SKM-1 treated with dmso at 0.1 percent for 144 hours (cell line): Measurements from ENCODE around the gene GNG2.

Experiments
- DNase-seq: peaks from one replicate; lab custom pipeline; 2025; ENCODE audit not compliant: unreplicated experiment; lab: John Stamatoyannopoulos, UW

GNG2 gene

DNA sequence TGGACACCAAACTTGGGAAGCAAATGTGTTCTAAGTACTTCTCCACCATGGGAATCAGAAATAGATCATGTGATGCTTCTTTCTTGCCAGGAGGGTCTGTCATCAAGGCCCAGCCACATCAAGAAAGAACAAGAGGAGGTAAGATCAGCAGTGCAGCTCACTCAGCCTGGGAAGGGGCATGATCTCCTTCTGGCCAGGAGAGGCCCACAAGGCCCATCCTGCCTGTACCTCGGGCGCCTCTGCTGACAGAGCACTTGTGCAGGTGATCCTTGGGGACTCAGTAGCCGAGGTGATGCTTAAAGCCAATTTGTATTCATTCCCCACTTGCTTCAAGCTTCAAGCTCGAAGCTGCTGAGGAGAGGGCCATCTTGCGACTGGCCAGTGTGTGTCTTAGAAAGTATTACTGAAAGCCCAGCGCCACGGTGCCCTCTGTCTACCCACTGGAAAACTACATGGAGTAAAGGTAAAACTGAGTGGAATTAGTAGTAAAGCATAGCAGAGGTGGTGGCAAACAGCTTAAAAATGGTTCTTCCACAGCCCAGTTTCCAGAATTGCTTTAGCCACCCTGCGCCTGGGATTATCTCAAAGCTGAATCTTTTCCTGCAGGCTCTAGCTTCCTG lies 155.1 kb downstream of the GNG2 start:
- DNase-seq, result no peak

DNA sequence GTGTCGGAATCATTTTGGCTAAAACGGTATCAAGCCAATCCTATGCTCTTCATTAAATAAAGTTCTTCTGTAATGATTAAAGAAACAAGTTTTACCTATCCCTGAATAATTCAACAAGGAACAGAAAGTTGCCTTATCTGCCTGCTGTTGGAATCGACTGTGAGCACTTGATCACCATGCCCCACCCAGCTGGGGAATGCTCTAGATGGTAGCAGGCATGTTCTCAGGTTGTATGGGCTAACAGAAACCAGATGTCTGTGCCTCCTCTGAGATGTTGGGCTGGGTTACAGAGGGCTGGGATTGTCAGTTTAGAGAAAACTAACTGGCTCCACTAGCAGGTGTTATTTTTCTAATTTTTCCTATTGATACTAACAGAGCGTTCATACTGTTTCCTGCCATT lies 157.8 kb downstream of the GNG2 start:
- DNase-seq, result no peak

DNA sequence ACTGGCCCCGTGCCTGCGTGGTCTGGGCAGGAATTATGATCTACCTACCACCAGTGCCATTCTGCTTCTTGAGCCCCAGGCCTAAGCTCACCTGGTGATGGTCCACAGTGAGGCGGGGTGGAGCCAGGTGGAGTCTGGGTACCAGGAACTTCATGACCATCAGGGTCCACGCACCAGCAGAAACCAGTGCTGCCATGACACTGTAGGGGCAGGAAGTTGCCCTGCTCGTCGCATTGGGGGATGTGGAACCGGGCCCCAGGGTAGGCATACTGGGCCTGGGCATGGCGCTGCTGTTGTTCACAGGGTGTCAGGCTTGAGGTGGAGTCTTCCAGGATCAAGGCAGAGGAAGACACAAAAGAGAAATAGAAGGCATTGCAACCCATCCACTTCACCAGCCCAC lies 158.6 kb downstream of the GNG2 start:
- no peak for DNase-seq
